AG04450 (cell line): ENCODE data around the gene RPL36A. TPM values are rescaled to one million over a fixed set of nuclear protein-coding genes. Genes with fewer than 3 reads are reported as not detected.

Experiments used
- CTCF ChIA-PET: fragments of 300-600, 350-600 bp; formaldehyde crosslinking; extraction: SDS; loops from one replicate; lab custom pipeline; 2022; ENCODE audit warnings: antibody characterized with exemption, inconsistent platforms; lab: Charles Lee
- POLR2A ChIA-PET: fragments of 350-600 bp; formaldehyde crosslinking; extraction: SDS; loops from one replicate; lab custom pipeline; 2021; ENCODE audit warnings: antibody characterized with exemption, inconsistent platforms; lab: Yijun Ruan, JAX
- DNase-seq: peaks from one replicate; pipeline ENCODE4 v3.0.0-alpha.2; 2011; ENCODE audit warnings: low read depth, low spot score
- H3K27ac ChIP-seq: one replicate; pipeline ENCODE4 v1.5.1; 2012; ENCODE audit warnings: low read depth, low read length, control low read depth
- H3K27me3 ChIP-seq: one replicate; pipeline ENCODE4 v1.6.0; 2012; ENCODE audit warnings: low read length; ENCODE audit not compliant: control insufficient read depth, insufficient read depth
- H3K4me3 ChIP-seq: 2 replicates; pipeline ENCODE4 v1.5.1; 2011; ENCODE audit warnings: mild to moderate bottlenecking, low read depth, low read length, control low read depth
- H3K9me3 ChIP-seq: 2 replicates; pipeline ENCODE4 v1.5.1; 2012; ENCODE audit warnings: low read length; ENCODE audit not compliant: control insufficient read depth, insufficient read depth
- CTCF ChIP-seq: IDR thresholded peaks from 2 replicates; pipeline ENCODE4 v1.5.1; 2011; ENCODE audit warnings: low read depth, low read length, control low read depth, inconsistent platforms
- polyA plus RNA-seq: library from polyadenylated mRNA; depleted of rRNA; stranded (reverse); fragments of >200 nt; gene quantifications from 2 replicates; pipeline ENCODE4 v1.2.3, GENCODE V29; 2011

The RPL36A gene
- polyA plus RNA-seq, 1 experiment: 2,123 TPM

- H3K4me3 ChIP-seq: no peak overlapping the region
- no peak for TF ChIP-seq CTCF
- no peak overlapping the region for H3K27ac ChIP-seq
- POLR2A ChIA-PET: no interaction called here
- peaks cover 5% of the 10 kb centered on the region for H3K27me3 ChIP-seq
- CTCF ChIA-PET: no interaction called here
- no peak for DNase-seq
- H3K9me3 ChIP-seq: no peaks in the 10 kb centered on the region
Measured at GRCh38 chrX:101383679-101384205, 7.1 kb upstream of the RPL36A start.

- Histone ChIP-seq H3K27ac (no peak overlapping the region), H3K9me3 (no peaks in the 10 kb centered on the region), H3K4me3 (no peak overlapping the region), H3K27me3 (peaks cover 5% of the 10 kb centered on the region)
- POLR2A ChIA-PET: no interaction called here
- no peak for DNase-seq
- TF ChIP-seq CTCF: no peak
- CTCF ChIA-PET: no interaction called here
Measured at GRCh38 chrX:101385026-101385684, 5.7 kb upstream of the RPL36A start.

GRCh38 chrX:101385795-101386541 is 4.8 kb upstream of the RPL36A start, which contains the start of gene BTK:
BTK (minus strand) TSS chrX:101386191; CDS start chrX:101375284, 10,907 bp downstream.
- DNase-seq: no peak
- no peak for TF ChIP-seq CTCF
- no peak within 1 kb of the TSS for H3K4me3 ChIP-seq
- ChIA-PET POLR2A (no interaction called here), CTCF (no interaction called here)
- H3K27me3 ChIP-seq: peaks cover 5% of the 10 kb centered on the region
- H3K27ac ChIP-seq: no peak within 1 kb of the TSS
- no peaks in the 10 kb centered on the region for H3K9me3 ChIP-seq

GRCh38 chrX:101386542-101386885 is 4.3 kb upstream of the RPL36A start:
- CTCF ChIA-PET: no interaction called here
- POLR2A ChIA-PET: no interaction called here
- no peak for TF ChIP-seq CTCF
- Histone ChIP-seq H3K27ac (no peak overlapping the region), H3K4me3 (no peak overlapping the region), H3K27me3 (peaks cover 5% of the 10 kb centered on the region), H3K9me3 (no peaks in the 10 kb centered on the region)
- DNase-seq: no peak

- H3K27ac ChIP-seq: no peak overlapping the region
- no peaks in the 10 kb centered on the region for H3K9me3 ChIP-seq
- TF ChIP-seq CTCF: no peak
- ChIA-PET CTCF (interaction anchor here (1.1 kb wide), 1 partner anchor 8 kb away, joined by 3 read pairs; no protein-coding TSS in a partner anchor), POLR2A (no interaction called here)
- peaks cover 5% of the 10 kb centered on the region for H3K27me3 ChIP-seq
- DNase-seq: no peak
- H3K4me3 ChIP-seq: no peak overlapping the region
Measured at GRCh38 chrX:101388604-101389003, 2.2 kb upstream of the RPL36A start.
